ENCODE measurements around the gene EEIG1.

DNA sequence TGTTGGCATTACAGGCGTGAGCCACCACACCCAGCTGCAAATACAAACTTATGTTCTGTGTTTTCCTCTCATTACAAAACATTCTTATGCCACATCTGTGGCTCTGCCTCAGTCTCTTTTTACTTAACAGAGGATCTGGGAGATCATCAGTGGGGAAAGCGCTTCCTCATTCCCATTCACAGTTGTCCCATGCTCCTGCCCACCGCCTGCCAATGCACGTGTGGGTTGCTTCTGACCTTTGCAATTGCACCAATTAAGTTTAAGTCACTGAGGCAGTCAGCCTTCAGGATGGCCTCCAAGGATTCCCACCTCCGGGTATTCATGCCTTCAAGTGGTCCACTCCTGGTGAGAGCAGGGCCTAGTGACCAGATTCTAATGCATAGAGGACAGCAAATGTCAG is 34.9 kb upstream of the EEIG1 start:
- TF ChIP-seq CTCF (IDR thresholded peaks at IDR 0.05) (no peak), POLR2A (IDR thresholded peaks at IDR 0.05) (no peak)

All from body of pancreas (tissue), 4 donors.